C4-2B (cell line): ENCODE measurements around the gene SERPINA4.

Source experiments
- CTCF ChIP-seq: fragments of 450-650 bp; conservative IDR thresholded peaks from 2 replicates; pipeline ENCODE4 v1.5.1; 2017; ENCODE audit warnings: mild to moderate bottlenecking
- ZFX ChIP-seq: fragments of 450-650 bp; IDR thresholded peaks from 2 replicates; pipeline ENCODE4 v1.6.1; 2017

GRCh38 chr14:94575730-94576585, 14.7 kb downstream of the SERPINA4 start:
- TF ChIP-seq CTCF (no peak), ZFX (no peak)
